ENCODE results near the gene CLPSL2. TPM values are rescaled to one million over a fixed set of nuclear protein-coding genes. Genes with fewer than 3 reads are reported as not detected.

CLPSL2 gene
- total RNA-seq, 2 donors from 2014 or later = 1.1 to 2.1 TPM

GRCh38 chr6:35795453-35796071 is 19.2 kb downstream of the CLPSL2 start:
- Histone ChIP-seq H3K9me3 (ENCODE audit: control insufficient read depth, low read length) (no peaks in the 10 kb centered on the region), H3K4me1 (ENCODE audit: control insufficient read depth, insufficient read depth, low read length) (no peaks in the 10 kb centered on the region), H3K36me3 (ENCODE audit: control insufficient read depth, insufficient read depth, low read length) (no peaks in the 10 kb centered on the region), H3K4me3 (ENCODE audit: low read length) (no peak overlapping the region), H3K27me3 (ENCODE audit: control insufficient read depth, insufficient read depth, low read length, poor library complexity, severe bottlenecking) (no peaks in the 10 kb centered on the region), H3K27ac (ENCODE audit: low read depth, low read length) (no peak overlapping the region), H3K9ac (ENCODE audit: extremely low read depth, low read length, poor library complexity, severe bottlenecking) (no peak overlapping the region)
- Mint-ChIP-seq H3K9me3 (no peaks in the 10 kb centered on the region), H3K4me3 (no peak overlapping the region), H3K27ac (no peak overlapping the region), H3K36me3 (ENCODE audit: low read depth) (no peaks in the 10 kb centered on the region), H3K27me3 (ENCODE audit: insufficient read depth) (peaks cover 2% of the 10 kb centered on the region), H3K4me1 (peaks cover 7% of the 10 kb centered on the region)
- 88 to 89% methylated on average over 10 to 11 of the region's 11 CpGs for WGBS, 2 experiments (ENCODE audit: insufficient coverage in 1 of 2, insufficient read length in 1 of 2)
- DNase-seq = no peak
- TF ChIP-seq, protein P1, sequence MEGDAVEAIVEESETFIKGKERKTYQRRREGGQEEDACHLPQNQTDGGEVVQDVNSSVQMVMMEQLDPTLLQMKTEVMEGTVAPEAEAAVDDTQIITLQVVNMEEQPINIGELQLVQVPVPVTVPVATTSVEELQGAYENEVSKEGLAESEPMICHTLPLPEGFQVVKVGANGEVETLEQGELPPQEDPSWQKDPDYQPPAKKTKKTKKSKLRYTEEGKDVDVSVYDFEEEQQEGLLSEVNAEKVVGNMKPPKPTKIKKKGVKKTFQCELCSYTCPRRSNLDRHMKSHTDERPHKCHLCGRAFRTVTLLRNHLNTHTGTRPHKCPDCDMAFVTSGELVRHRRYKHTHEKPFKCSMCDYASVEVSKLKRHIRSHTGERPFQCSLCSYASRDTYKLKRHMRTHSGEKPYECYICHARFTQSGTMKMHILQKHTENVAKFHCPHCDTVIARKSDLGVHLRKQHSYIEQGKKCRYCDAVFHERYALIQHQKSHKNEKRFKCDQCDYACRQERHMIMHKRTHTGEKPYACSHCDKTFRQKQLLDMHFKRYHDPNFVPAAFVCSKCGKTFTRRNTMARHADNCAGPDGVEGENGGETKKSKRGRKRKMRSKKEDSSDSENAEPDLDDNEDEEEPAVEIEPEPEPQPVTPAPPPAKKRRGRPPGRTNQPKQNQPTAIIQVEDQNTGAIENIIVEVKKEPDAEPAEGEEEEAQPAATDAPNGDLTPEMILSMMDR (conservative IDR thresholded peaks at IDR 0.05) = no peak

- H3K27ac ChIP-seq (ENCODE audit: low read depth, low read length) = no peak overlapping the region
- H3K4me1 ChIP-seq (ENCODE audit: control insufficient read depth, insufficient read depth, low read length) = no peaks in the 10 kb centered on the region
- no peaks in the 10 kb centered on the region for H3K36me3 ChIP-seq (ENCODE audit: control insufficient read depth, insufficient read depth, low read length)
- H3K4me3 ChIP-seq (ENCODE audit: low read length) = no peak overlapping the region
- 93 to 94% methylated on average over 4 of the region's 4 CpGs for WGBS, 2 experiments (ENCODE audit: insufficient coverage in 1 of 2, insufficient read length in 1 of 2)
- H3K36me3 Mint-ChIP-seq (ENCODE audit: low read depth) = no peaks in the 10 kb centered on the region
- TF ChIP-seq, protein P1 (conservative IDR thresholded peaks at IDR 0.05) = no peak
- peaks cover 7% of the 10 kb centered on the region for H3K4me1 Mint-ChIP-seq
- no peak overlapping the region for H3K27ac Mint-ChIP-seq
- no peak overlapping the region for H3K9ac ChIP-seq (ENCODE audit: extremely low read depth, low read length, poor library complexity, severe bottlenecking)
- H3K27me3 Mint-ChIP-seq (ENCODE audit: insufficient read depth) = peaks cover 2% of the 10 kb centered on the region
- no peak overlapping the region for H3K4me3 Mint-ChIP-seq
- no peaks in the 10 kb centered on the region for H3K9me3 ChIP-seq (ENCODE audit: control insufficient read depth, low read length)
- H3K27me3 ChIP-seq (ENCODE audit: control insufficient read depth, insufficient read depth, low read length, poor library complexity, severe bottlenecking) = no peaks in the 10 kb centered on the region
- no peak for DNase-seq
- H3K9me3 Mint-ChIP-seq = no peaks in the 10 kb centered on the region
Measured at GRCh38 chr6:35796236-35796635, 19.8 kb downstream of the CLPSL2 start.

DNA sequence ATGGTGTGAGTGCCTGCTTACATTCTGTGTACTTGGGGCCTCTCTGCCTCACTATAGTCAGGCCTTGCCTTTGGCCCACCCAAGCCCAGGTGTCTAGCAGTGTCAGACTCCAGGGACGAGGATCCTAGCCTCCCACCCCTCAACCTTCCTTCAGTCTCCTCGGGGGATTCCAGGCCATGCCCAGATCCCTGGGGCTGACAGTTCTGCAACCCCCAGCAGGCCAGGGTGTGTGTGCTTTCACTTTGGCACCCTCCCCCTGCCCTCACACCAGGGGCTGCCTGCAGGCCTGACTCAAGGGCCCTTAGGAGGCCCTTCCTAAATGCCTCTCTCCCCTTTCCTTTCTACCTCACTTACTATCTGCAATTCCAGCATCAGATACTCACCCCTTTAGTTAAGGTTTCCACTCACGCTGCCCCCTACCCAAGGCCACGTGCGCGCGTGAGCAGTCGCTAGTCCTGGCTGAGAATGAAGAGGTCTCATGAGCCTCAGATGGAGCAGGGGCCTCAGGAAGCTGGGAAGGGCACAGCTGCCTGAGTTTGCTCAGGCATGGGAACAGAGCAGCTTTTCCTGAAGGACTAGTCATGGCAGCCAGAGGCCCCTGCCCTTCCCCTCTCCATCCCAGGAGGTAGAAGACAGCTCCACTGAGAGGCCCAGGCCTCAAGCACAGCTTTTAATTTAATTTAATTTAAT is 21.6 kb downstream of the CLPSL2 start:
- Mint-ChIP-seq H3K36me3 (ENCODE audit: low read depth) (no peaks in the 10 kb centered on the region), H3K27me3 (ENCODE audit: insufficient read depth) (peaks cover 2% of the 10 kb centered on the region), H3K4me1 (peaks cover 7% of the 10 kb centered on the region), H3K9me3 (no peaks in the 10 kb centered on the region), H3K27ac (peak overlapping the region; percentile 37), H3K4me3 (no peak overlapping the region)
- Histone ChIP-seq H3K4me3 (ENCODE audit: low read length) (no peak overlapping the region), H3K27me3 (ENCODE audit: control insufficient read depth, insufficient read depth, low read length, poor library complexity, severe bottlenecking) (no peaks in the 10 kb centered on the region), H3K9ac (ENCODE audit: extremely low read depth, low read length, poor library complexity, severe bottlenecking) (no peak overlapping the region), H3K27ac (ENCODE audit: low read depth, low read length) (no peak overlapping the region), H3K36me3 (ENCODE audit: control insufficient read depth, insufficient read depth, low read length) (no peaks in the 10 kb centered on the region), H3K9me3 (ENCODE audit: control insufficient read depth, low read length) (no peaks in the 10 kb centered on the region), H3K4me1 (ENCODE audit: control insufficient read depth, insufficient read depth, low read length) (no peaks in the 10 kb centered on the region)
- TF ChIP-seq, protein P1 (conservative IDR thresholded peaks at IDR 0.05) = no peak
- WGBS, 2 experiments (ENCODE audit: insufficient coverage in 1 of 2, insufficient read length in 1 of 2) = 78 to 88% methylated on average over 7 to 8 of the region's 8 CpGs
- peak; percentile 67 for DNase-seq

All from endodermal cell (in vitro differentiated cells).